Activated CD8-positive, alpha-beta memory T cell treated with anti-CD3 and anti-CD28 coated beads, Interleukin-2, amount 50 U/mL, for 24 hours (primary cell): ENCODE measurements around the gene TMBIM6.
"Not testable (repeated sequence)": the region's sequence is repeated elsewhere in the genome, so short reads cannot be mapped to it uniquely, and the experiment has no call there.

Experiments
- DNase-seq: peaks from one replicate; pipeline ENCODE4 v3.0.0-alpha.2; 2020; ENCODE audit errors: extremely low read depth

The TMBIM6 gene

GRCh38 chr12:49728446-49728845, 12.9 kb upstream of the TMBIM6 start:
- DNase-seq = no peak

- DNase-seq = no peak
Measured at GRCh38 chr12:49730050-49730449, 11.3 kb upstream of the TMBIM6 start.

GRCh38 chr12:49730568-49731101, 10.7 kb upstream of the TMBIM6 start:
- no peak for DNase-seq

- DNase-seq = no peak
Measured at GRCh38 chr12:49733219-49734017, 7.9 kb upstream of the TMBIM6 start.

- not testable (repeated sequence) for DNase-seq
Measured at GRCh38 chr12:49734900-49735299, 6.5 kb upstream of the TMBIM6 start.

GRCh38 chr12:49738721-49739120, 2.6 kb upstream of the TMBIM6 start:
- DNase-seq = not testable (repeated sequence)

- not testable (repeated sequence) for DNase-seq
Measured at GRCh38 chr12:49740277-49740676, 1.1 kb upstream of the TMBIM6 start.

- DNase-seq = peak; percentile 75
Measured at GRCh38 chr12:49741882-49742620, 694 bp downstream of the TMBIM6 start.

- DNase-seq = no peak
Measured at GRCh38 chr12:49744363-49744885, 3.1 kb downstream of the TMBIM6 start.

GRCh38 chr12:49748306-49748705, 6.9 kb downstream of the TMBIM6 start:
- DNase-seq = no peak

- no peak for DNase-seq
Measured at GRCh38 chr12:49748800-49749199, 7.4 kb downstream of the TMBIM6 start.

- DNase-seq = peak; percentile 24
Measured at GRCh38 chr12:49750027-49750995, 9.0 kb downstream of the TMBIM6 start.

- no peak for DNase-seq
Measured at GRCh38 chr12:49750996-49751393, 9.6 kb downstream of the TMBIM6 start.

GRCh38 chr12:49761677-49762467, 20.5 kb downstream of the TMBIM6 start:
- DNase-seq = no peak

- no peak for DNase-seq
Measured at GRCh38 chr12:49762468-49762847, 21.1 kb downstream of the TMBIM6 start.

- peak; percentile 47 for DNase-seq
Measured at GRCh38 chr12:49763006-49763591, 21.7 kb downstream of the TMBIM6 start.

- DNase-seq = no peak
Measured at GRCh38 chr12:49764126-49764525, 22.8 kb downstream of the TMBIM6 start.

- no peak for DNase-seq
Measured at GRCh38 chr12:49766115-49766455, 24.7 kb downstream of the TMBIM6 start.

- DNase-seq = no peak
Measured at GRCh38 chr12:49767333-49767732, 26.0 kb downstream of the TMBIM6 start.

- DNase-seq = not testable (repeated sequence)
Measured at GRCh38 chr12:49773102-49773501, 31.7 kb downstream of the TMBIM6 start.
